Measurements from ENCODE around the gene SND1. TPM values are rescaled to one million over a fixed set of nuclear protein-coding genes. Genes with fewer than 3 reads are reported as not detected.
A peak's percentile ranks its signal among the peaks of the same experiment; 100 is the strongest.

SND1 gene
- total RNA-seq, 1 experiment from 2014 or later, result 218 TPM

GRCh38 chr7:127807829-127808228 lies 155.8 kb downstream of the SND1 start:
- Histone ChIP-seq H4K8ac (replicated peaks; ENCODE audit: insufficient read length, low read depth, low read length) (no peak overlapping the region), H3K79me2 (ENCODE audit: insufficient read depth, low read length) (peaks cover 5% of the 10 kb centered on the region; the same call in 1 of the 2 replicates), H4K5ac (ENCODE audit: insufficient read length, low read depth, low read length) (no peak overlapping the region), H3T11ph (ENCODE audit: low read length) (no peak overlapping the region), H3K23me2 (ENCODE audit: insufficient read length, low read depth, low read length, poor library complexity, severe bottlenecking) (no peaks in the 10 kb centered on the region), H3K9ac (ENCODE audit: extremely low read depth, insufficient read length, low read length) (no peak overlapping the region), H3K27ac (ENCODE audit: insufficient read length, low read depth, low read length) (no peak overlapping the region), H3K18ac (ENCODE audit: insufficient read length, low read depth, low read length) (no peak overlapping the region), H2BK20ac (ENCODE audit: low read depth, low read length, poor library complexity, severe bottlenecking) (no peak overlapping the region), H3K9me3 (ENCODE audit: control insufficient read depth, low read depth, low read length) (no peaks in the 10 kb centered on the region), H3K56ac (ENCODE audit: insufficient read length, low read depth, low read length) (no peak overlapping the region), H3K4me1 (ENCODE audit: insufficient read depth, low read length) (peaks cover 9% of the 10 kb centered on the region), H4K20me1 (ENCODE audit: control insufficient read depth, insufficient read depth, insufficient read length) (no peaks in the 10 kb centered on the region), H3K4me2 (ENCODE audit: insufficient read depth, insufficient read length, low read length) (no peak overlapping the region), H2BK5ac (ENCODE audit: insufficient read length, low read length) (no peak overlapping the region), H2BK120ac (ENCODE audit: low read depth, low read length, poor library complexity, severe bottlenecking) (no peak overlapping the region), H3K27me3 (ENCODE audit: insufficient read depth, low read length) (no peaks in the 10 kb centered on the region), H2AK5ac (ENCODE audit: insufficient read length, low read length) (no peak overlapping the region), H2BK12ac (ENCODE audit: insufficient read length, low read depth, low read length) (no peak overlapping the region), H3K4ac (ENCODE audit: low read depth, low read length) (no peak overlapping the region), H2AFZ (ENCODE audit: low read length) (no peak overlapping the region), H3K79me1 (ENCODE audit: insufficient read depth, low read depth, low read length, poor library complexity, severe bottlenecking) (peaks cover 5% of the 10 kb centered on the region), H4K91ac (ENCODE audit: insufficient read length, low read depth, low read length) (no peak overlapping the region), H3K23ac (ENCODE audit: insufficient read length, low read depth, low read length) (no peak overlapping the region), H3K14ac (ENCODE audit: insufficient read depth, low read length) (no peak overlapping the region), H2BK15ac (ENCODE audit: low read depth, low read length) (no peak overlapping the region)
- H3K9me3 Mint-ChIP-seq, result no peaks in the 10 kb centered on the region
- H3K27me3 Mint-ChIP-seq (ENCODE audit: low read depth), result no peaks in the 10 kb centered on the region
- 0 out of 7 replicates have a peak overlapping the region, but pooled peaks of 1 of the 3 experiments have one; percentile 21 for H3K27ac Mint-ChIP-seq
- no CpG with 5 or more reads among the region's 2 CpGs for WGBS (ENCODE audit: extremely low coverage, insufficient read length, low lambda C conversion rate)
- no peak overlapping the region for H3K4me3 Mint-ChIP-seq
- H3K4me1 Mint-ChIP-seq, result peaks cover 37 to 61% of the 10 kb centered on the region in 2 experiments
- no peak for TF ChIP-seq CTCF (conservative IDR thresholded peaks at IDR 0.05)
- DNase-seq, result no peak
- H3K36me3 Mint-ChIP-seq (ENCODE audit: insufficient read depth in 1 of 3, low read depth in 3 of 3), result peaks cover 0 to 11% (median 4%) of the 10 kb centered on the region in 3 experiments; a peak in 4 of 7 replicates

Measured in H9 (cell line).